WI38 (cell line): ENCODE data around the gene EPHB1.

Source experiments
- H3K4me3 ChIP-seq: 2 replicates; pipeline ENCODE4 v1.5.1; 2011; ENCODE audit warnings: low read depth, mild to moderate bottlenecking, control low read depth, low read length
- TF ChIP-seq, protein P1 (sequence below): IDR thresholded peaks from 2 replicates; pipeline ENCODE4 v1.5.1; 2012; ENCODE audit warnings: low read depth, mild to moderate bottlenecking, control low read depth, low read length

The EPHB1 gene

DNA sequence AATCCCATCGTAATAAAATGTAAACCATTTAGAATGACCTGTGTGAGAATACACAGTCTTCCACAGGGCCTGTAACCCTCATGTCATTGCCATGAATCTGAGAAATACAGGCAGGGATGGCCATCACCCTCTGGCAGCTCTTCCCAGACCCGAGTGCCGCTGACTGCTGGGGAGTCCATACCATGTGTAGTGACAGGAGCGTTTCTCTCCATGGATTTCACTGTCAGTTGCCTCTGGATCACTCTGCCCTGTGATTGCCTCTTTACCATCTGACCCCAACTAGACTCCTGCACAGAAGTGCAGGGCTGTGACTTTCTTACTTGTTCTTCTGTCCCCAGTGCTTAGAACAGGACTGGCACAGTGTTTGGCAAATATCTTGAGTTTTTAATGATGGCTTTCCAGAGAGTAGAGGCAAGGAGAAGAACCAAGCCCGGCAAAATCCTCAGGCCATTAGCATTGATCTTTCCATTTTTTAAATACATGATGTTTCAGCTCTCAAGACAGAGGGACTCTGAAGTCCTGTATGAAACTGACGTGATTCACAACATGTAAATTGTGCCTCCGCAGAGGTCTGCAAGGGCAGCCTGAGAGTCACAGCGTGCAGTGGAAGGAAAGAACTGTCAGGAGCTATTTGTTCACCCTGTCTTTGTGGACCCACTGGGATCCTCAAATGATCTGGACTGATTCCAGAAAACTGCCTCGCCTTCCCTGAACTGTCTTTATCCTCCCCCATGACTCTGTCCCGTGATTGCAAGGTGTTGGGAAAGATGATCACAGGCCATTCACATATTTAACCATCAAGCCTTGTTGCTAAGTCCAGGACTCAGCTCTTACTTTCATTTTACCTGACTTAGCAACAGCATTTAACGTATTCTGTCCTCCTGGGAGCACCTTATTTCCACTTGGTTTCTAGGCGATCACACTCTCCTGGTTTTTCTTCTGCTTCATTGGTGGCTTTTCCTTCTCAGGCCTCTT is 354.9 kb downstream of the EPHB1 start:
- no peak overlapping the region for H3K4me3 ChIP-seq

DNA sequence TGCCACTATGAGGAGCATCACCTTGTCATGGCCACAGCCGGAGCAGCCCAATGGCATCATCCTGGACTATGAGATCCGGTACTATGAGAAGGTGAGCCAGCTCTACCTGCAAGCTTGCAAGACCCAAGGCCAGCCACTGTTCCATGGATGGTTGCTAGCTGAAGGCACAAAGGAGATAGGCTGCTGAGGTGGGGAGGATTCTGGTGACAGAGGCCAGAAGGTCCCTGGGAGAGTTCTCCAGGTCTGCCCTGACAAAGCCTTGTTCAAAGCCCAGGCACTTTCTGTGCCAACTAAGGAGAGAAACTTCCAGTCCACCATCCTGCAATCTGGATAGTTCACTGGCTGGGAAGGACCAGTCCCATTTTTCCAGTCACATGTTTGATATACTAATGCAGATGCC is 359.1 kb downstream of the EPHB1 start:
- H3K4me3 ChIP-seq = no peak overlapping the region
- TF ChIP-seq, protein P1, sequence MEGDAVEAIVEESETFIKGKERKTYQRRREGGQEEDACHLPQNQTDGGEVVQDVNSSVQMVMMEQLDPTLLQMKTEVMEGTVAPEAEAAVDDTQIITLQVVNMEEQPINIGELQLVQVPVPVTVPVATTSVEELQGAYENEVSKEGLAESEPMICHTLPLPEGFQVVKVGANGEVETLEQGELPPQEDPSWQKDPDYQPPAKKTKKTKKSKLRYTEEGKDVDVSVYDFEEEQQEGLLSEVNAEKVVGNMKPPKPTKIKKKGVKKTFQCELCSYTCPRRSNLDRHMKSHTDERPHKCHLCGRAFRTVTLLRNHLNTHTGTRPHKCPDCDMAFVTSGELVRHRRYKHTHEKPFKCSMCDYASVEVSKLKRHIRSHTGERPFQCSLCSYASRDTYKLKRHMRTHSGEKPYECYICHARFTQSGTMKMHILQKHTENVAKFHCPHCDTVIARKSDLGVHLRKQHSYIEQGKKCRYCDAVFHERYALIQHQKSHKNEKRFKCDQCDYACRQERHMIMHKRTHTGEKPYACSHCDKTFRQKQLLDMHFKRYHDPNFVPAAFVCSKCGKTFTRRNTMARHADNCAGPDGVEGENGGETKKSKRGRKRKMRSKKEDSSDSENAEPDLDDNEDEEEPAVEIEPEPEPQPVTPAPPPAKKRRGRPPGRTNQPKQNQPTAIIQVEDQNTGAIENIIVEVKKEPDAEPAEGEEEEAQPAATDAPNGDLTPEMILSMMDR = no peak

More for the DNA sequence above, 354.9 kb downstream of the EPHB1 start:
- TF ChIP-seq, protein P1 = no peak

GRCh38 chr3:135155228-135155627 is 360.2 kb downstream of the EPHB1 start:
- TF ChIP-seq, protein P1 = no peak
- no peak overlapping the region for H3K4me3 ChIP-seq

DNA sequence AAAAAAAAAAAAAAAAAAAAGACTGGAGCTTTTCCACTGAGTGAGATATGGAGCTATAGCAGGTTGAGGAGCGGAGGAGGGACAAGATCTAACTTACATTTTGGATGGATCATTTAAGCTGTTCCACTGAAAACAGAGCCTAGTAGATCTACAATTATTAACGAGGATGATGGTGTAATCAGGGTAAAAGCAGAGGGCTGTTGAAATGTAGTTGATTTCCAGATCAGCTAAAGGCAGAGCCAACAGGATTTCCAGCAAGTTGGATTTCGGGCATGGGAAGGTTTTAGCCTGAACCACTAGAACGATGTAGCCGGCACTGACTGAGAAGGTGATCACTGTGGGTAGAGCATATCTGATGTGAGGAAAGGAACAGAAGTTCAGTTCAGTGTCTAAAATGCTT is 360.7 kb downstream of the EPHB1 start:
- no peak overlapping the region for H3K4me3 ChIP-seq
- TF ChIP-seq, protein P1 = no peak

GRCh38 chr3:135157045-135157740 is 362.1 kb downstream of the EPHB1 start:
- no peak overlapping the region for H3K4me3 ChIP-seq
- TF ChIP-seq, protein P1 = no peak

DNA sequence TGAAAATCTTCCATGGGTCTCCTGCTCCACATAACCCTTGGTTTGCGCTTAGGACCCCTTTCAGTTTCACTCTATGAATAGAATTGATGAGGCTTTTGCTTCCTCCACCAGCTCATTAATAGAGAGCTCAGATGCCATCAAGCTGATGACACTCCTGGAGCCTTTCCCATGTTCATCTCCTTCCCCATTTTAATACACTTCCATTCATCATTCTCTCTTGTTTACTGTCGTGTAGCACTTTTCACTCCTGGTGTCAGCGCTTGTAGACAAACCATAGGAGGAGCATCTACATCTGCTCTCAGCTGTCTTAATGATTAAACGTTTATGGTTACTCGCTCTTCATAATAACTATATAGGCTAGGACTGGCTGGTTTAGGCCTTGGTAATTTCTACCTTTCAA is 363.5 kb downstream of the EPHB1 start:
- TF ChIP-seq, protein P1 = no peak
- no peak overlapping the region for H3K4me3 ChIP-seq
